ENCODE data around the gene FAM241B. TPM values are rescaled to one million over a fixed set of nuclear protein-coding genes. Genes with fewer than 3 reads are reported as not detected.

The FAM241B gene
- total RNA-seq, 4 donors from 2014 or later = 0.44 to 5.7 (median 2.4) TPM

GRCh38 chr10:69628891-69629290 lies 1.2 kb upstream of the FAM241B start:
- Histone ChIP-seq H3K4me3 (no peak overlapping the region), H3K27ac (no peak overlapping the region), H3K4me1 (peaks cover 0 to 18% (median 0%) of the 10 kb centered on the region in 4 donors), H3K36me3 (peaks cover 0 to 15% (median 0%) of the 10 kb centered on the region in 3 donors), H3K27me3 (peaks cover 0 to 7% of the 10 kb centered on the region in 2 donors), H3K9me3 (peaks cover 0 to 5% (median 1%) of the 10 kb centered on the region in 4 donors)
- no peak for DNase-seq (ENCODE audit: low spot score in 2 of 2)
- 64 to 71% methylated on average over 6 of the region's 6 CpGs for WGBS, 2 donors
- TF ChIP-seq POLR2A (IDR thresholded peaks at IDR 0.05) (no peak), EP300 (IDR thresholded peaks at IDR 0.05) (no peak), CTCF (IDR thresholded peaks at IDR 0.05) (no peak)

- 62 to 63% methylated on average over 2 of the region's 2 CpGs for WGBS, 2 donors
- Histone ChIP-seq H3K9me3 (no peaks in the 10 kb centered on the region), H3K27me3 (peaks cover 0 to 7% of the 10 kb centered on the region in 2 donors), H3K4me1 (peaks cover 0 to 18% (median 0%) of the 10 kb centered on the region in 4 donors), H3K27ac (peak overlapping the region in 1 of 4 donors; percentile 68), H3K4me3 (peak overlapping the region; percentile 40 to 72 (median 55)), H3K36me3 (peaks cover 0 to 16% (median 0%) of the 10 kb centered on the region in 3 donors)
- no peak for DNase-seq (ENCODE audit: low spot score in 2 of 2)
- TF ChIP-seq POLR2A (IDR thresholded peaks at IDR 0.05) (no peak), EP300 (IDR thresholded peaks at IDR 0.05) (no peak), CTCF (IDR thresholded peaks at IDR 0.05) (no peak)
Measured at GRCh38 chr10:69629519-69629896, 539 bp upstream of the FAM241B start.

GRCh38 chr10:69630651-69631400 lies 779 bp downstream of the FAM241B start:
- 52 to 60% methylated on average over 21 to 24 of the region's 24 CpGs for WGBS, 2 donors
- Histone ChIP-seq H3K4me1 (peaks cover 0 to 18% (median 0%) of the 10 kb centered on the region in 4 donors), H3K27ac (peak overlapping the region in 1 of 4 donors; percentile 68), H3K9me3 (no peaks in the 10 kb centered on the region), H3K4me3 (peak overlapping the region; percentile 40 to 72 (median 55)), H3K27me3 (peaks cover 0 to 7% of the 10 kb centered on the region in 2 donors), H3K36me3 (peaks cover 0 to 16% (median 0%) of the 10 kb centered on the region in 3 donors)
- DNase-seq (ENCODE audit: low spot score in 2 of 2) = no peak
- TF ChIP-seq CTCF (IDR thresholded peaks at IDR 0.05) = no peak
- TF ChIP-seq POLR2A (IDR thresholded peaks at IDR 0.05) = no peak
- no peak for TF ChIP-seq EP300 (IDR thresholded peaks at IDR 0.05)

GRCh38 chr10:69631566-69631965 lies 1.5 kb downstream of the FAM241B start:
- peaks cover 0 to 18% (median 0%) of the 10 kb centered on the region in 4 donors for H3K4me1 ChIP-seq
- H3K27ac ChIP-seq = no peak overlapping the region
- H3K9me3 ChIP-seq = no peaks in the 10 kb centered on the region
- no peak overlapping the region for H3K4me3 ChIP-seq
- H3K36me3 ChIP-seq = peaks cover 0 to 16% (median 0%) of the 10 kb centered on the region in 3 donors
- no peak for DNase-seq (ENCODE audit: low spot score in 2 of 2)
- WGBS, 2 donors = 87% methylated on average over 7 of the region's 7 CpGs
- TF ChIP-seq EP300 (IDR thresholded peaks at IDR 0.05) (no peak), POLR2A (IDR thresholded peaks at IDR 0.05) (no peak), CTCF (IDR thresholded peaks at IDR 0.05) (no peak)
- peaks cover 0 to 7% of the 10 kb centered on the region in 2 donors for H3K27me3 ChIP-seq

GRCh38 chr10:69632516-69633199 lies 2.6 kb downstream of the FAM241B start:
- Histone ChIP-seq H3K36me3 (peaks cover 0 to 16% (median 0%) of the 10 kb centered on the region in 3 donors), H3K9me3 (no peaks in the 10 kb centered on the region), H3K4me1 (peaks cover 0 to 18% (median 0%) of the 10 kb centered on the region in 4 donors), H3K4me3 (no peak overlapping the region), H3K27me3 (peaks cover 0 to 7% of the 10 kb centered on the region in 2 donors), H3K27ac (no peak overlapping the region)
- 81 to 83% methylated on average over 7 of the region's 7 CpGs for WGBS, 2 donors
- TF ChIP-seq CTCF (IDR thresholded peaks at IDR 0.05) = no peak
- TF ChIP-seq POLR2A (IDR thresholded peaks at IDR 0.05) = no peak
- no peak for TF ChIP-seq EP300 (IDR thresholded peaks at IDR 0.05)
- no peak for DNase-seq (ENCODE audit: low spot score in 2 of 2)
